ENCODE measurements around the gene PIGZ.

Gene PIGZ

GRCh38 chr3:196901768-196902167 is 66.9 kb downstream of the PIGZ start:
- DNase-seq = no peak

Data from CD4-positive, alpha-beta T cell treated with Interleukin-1 beta for 1 hour (primary cell).